Activated gamma-delta T cell treated with anti-CD3 and anti-CD28 coated beads, Interleukin-2, amount 50 U/mL, for 16 hours (primary cell): ENCODE data around the gene ZSCAN5B.
"Not testable (repeated sequence)": the region's sequence is repeated elsewhere in the genome, so short reads cannot be mapped to it uniquely, and the experiment has no call there.

Experiments
- DNase-seq: peaks from one replicate; pipeline ENCODE4 v3.0.0-alpha.2; 2020; ENCODE audit warnings: low read depth

Gene ZSCAN5B

DNA sequence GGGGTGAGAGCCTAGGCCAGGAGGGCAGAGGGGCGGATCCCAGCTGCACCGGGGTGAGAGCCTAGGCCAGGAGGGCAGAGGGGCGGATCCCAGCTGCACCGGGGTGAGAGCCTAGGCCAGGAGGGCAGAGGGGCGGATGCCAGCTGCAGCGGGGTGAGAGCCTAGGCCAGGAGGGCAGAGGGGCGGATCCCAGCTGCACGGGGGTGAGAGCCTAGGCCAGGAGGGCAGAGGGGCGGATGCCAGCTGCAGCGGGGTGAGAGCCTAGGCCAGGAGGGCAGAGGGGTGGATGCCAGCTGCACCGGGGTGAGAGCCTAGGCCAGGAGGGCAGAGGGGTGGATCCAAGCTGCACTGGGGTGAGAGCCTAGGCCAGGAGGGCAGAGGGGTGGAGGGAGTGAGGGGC lies 21.3 kb downstream of the ZSCAN5B start:
- DNase-seq, result not testable (repeated sequence)

DNA sequence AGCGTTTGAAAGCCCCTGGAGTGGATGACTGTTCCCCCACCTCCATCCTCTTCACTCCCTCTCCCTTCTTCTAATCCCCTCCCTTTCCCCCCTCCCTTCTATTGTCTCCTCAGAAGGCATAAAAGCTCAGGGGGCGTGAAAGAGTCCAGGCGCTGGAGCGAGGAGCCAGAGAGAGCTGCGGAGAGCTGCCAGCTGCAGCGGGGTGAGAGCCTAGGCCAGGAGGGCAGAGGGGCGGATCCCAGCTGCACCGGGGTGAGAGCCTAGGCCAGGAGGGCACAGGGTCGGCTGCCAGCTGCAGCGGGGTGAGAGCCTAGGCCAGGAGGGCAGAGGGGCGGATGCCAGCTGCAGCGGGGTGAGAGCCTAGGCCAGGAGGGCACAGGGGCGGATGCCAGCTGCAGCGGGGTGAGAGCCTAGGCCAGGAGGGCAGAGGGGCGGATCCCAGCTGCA lies 21.7 kb downstream of the ZSCAN5B start, which contains the start of gene GALP:
Gene GALP, plus strand, starts transcription at position 148 of the 447 bp plus-strand sequence. CDS start 1,101 bp downstream, outside the sequence.
- not testable (repeated sequence) for DNase-seq

DNA sequence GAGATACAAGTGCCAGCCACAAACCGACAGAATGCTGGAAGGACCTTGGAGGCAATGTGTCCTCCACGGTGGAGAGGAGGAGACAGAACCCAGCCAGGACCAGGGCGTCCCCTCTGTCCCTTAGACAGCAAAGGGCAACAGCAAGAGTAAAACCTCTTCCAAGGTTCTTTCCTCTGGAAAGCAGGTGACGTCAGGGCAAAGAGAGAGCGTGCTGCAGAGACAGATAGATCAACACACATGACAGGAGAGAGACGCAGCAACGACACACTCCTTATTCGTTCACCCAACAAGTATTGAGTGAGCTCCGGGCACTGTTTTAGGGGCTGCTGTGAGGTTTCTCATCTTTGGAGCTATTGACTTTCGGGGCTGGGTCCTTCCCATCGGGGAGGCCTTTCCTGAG lies 23.0 kb downstream of the ZSCAN5B start:
- DNase-seq, result no peak

DNA sequence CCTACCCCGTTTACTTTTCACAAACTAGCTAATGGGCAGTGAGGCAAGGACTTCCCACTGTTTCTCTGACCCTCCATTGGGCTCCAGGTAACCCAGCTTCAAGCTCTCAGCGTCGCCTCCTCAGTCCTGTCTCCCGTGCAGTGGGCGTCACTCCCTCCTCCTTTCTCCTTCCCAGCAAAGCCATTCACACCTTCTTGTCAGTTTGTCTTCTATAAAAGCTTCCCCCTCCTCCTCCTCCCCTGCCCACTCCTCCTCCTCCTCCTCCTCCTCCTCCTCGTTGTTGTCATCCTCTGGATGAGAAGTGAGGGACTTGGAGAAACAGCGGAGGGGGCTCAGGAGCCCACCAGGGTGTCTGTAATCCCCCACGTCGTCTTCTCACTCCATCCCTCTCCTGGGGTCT lies 23.5 kb downstream of the ZSCAN5B start:
- DNase-seq, result no peak

DNA sequence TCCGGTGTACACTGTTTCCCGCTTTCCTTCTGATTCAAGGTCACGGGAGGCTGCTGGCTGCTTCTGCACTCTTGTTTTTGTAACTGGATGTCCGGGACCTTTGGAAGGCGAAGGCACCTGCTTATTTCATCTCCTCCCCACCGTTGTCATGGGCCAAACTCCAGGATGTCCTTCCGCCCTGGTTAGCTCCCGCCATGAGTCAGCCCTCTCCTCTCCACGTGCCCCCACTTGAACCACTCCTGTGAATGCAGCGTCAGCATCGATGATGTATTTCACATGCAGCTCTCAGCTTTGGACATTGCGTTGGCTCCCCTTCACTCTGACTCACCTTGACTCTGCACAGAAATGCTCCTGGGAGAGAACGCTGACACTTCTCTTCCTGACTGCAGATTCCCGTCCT lies 27.3 kb downstream of the ZSCAN5B start:
- no peak for DNase-seq

DNA sequence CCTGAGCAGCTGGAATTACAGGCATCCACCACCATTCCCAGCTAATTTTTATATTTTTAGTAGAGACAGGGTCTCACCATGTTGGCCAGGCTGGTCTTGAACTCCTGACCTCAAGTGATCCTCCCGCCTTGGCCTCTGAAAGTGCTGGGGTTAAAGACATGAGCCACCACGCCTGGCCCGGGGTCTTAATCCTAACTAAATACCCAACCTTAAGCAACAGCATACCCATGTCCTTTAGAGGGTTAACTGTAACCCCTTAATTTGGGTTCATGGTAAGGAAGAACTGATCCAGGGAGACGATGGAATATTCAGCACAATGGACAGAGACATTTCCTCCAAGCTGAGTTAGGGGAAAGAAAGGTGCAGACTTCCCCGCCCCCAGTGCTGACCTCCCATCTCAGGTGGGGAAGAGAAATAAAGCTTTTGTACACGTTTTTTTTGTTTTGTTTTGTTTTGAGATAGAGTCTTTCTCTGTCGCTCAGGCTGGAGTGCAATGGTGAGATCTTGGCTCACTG lies 30.5 kb downstream of the ZSCAN5B start:
- no peak for DNase-seq

DNA sequence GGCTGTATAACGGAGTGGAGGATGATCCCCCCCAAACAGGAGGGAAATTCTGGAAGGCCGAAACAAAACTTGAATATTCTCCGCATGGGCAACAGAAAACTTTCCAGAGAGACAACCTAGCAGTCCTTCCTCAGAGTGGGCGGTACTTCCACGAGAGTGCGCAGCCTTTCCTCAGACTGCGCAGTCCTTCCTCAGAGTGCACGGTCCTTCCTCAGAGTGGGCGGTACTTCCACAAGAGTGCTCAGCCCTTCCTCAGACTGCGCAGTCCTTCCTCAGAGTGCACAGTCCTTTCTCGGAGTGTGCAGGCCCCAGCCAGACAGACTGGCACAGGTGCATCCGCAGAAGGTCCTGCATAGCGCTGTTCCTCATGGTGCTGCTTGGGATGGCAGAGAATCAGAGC lies 34.5 kb downstream of the ZSCAN5B start:
- no peak for DNase-seq

DNA sequence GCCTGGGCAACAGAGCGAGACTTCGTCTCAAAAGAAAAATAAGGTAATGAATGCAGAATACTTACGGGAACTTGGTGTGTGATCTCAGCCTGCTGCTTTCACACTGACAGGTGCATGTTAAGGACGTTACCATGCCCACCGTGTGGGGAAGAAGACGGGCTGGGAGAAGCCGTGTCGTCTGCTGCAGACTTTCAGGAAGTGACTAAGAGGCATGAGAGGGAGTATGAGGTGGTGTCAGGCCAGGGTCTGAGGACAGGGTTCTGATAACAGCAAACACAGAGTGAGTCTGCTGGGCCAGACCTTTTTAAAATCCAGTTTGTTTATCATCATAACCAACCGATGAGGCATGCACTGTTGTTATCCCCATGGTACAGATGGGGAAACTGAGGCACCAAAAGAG lies 35.3 kb downstream of the ZSCAN5B start:
- no peak for DNase-seq

DNA sequence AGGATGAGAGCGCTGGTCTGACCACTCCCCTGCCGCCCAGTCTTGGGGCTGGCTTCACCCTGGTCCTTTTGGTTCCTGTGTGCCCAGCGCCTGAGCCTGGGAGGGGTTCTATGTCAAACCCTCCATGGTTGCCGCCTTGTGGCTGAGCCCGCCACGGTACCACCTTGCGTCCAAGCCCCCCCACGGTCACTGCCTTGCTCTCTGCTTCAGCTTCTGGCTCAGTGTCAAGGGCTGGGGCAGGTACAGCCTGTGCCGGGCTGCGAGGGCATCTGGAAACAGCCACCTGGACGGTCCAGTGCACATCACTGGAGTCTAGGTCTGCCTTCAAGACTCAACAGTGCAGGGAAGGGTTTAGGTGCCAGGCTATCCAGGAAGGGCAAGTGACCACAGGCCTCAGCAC lies 36.0 kb downstream of the ZSCAN5B start:
- no peak for DNase-seq

DNA sequence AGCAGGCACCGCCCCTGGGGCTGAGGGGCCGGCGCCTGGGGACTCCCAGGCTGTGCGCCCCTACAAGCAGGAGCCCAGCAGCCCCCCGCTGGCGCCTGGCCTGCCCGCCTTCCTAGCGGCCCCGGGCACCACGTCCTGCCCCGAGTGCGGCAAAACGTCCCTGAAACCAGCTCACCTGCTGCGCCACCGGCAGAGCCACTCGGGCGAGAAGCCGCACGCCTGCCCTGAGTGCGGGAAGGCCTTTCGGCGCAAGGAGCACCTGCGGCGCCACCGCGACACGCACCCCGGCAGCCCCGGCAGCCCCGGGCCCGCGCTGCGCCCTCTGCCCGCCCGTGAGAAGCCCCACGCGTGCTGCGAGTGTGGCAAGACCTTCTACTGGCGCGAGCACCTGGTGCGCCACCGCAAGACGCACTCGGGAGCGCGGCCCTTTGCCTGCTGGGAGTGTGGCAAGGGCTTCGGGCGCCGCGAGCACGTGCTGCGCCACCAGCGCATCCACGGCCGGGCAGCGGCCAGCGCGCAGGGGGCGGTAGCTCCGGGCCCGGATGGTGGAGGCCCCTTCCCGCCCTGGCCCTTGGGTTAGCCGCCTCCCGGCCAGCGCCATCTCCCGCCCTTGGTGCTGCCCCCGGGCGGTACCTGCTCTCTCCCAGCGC lies 37.8 kb downstream of the ZSCAN5B start:
- DNase-seq, result no peak

DNA sequence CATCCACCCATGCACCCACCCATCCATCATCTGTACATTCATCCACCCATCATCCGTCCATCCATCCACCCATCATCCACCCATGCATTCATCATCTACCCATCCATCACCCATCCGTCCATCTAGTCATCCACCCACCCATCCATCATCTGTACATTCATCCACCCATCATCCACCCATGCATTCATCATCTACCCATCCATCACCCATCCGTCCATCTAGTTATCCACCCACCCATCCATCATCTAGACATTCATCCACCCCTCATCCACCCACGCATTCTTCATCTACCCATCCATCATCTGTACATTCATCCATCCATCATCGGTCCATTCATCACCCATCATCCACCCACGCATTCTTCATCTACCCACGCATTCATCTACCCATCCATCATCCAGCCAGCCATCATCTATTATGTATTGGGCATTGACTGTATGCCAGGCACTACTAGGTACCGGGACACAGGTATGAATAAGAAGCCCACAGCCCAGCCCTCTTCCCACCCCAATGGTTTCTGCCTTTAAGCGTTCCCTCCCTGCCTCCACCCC lies 38.5 kb downstream of the ZSCAN5B start:
- DNase-seq, result no peak

DNA sequence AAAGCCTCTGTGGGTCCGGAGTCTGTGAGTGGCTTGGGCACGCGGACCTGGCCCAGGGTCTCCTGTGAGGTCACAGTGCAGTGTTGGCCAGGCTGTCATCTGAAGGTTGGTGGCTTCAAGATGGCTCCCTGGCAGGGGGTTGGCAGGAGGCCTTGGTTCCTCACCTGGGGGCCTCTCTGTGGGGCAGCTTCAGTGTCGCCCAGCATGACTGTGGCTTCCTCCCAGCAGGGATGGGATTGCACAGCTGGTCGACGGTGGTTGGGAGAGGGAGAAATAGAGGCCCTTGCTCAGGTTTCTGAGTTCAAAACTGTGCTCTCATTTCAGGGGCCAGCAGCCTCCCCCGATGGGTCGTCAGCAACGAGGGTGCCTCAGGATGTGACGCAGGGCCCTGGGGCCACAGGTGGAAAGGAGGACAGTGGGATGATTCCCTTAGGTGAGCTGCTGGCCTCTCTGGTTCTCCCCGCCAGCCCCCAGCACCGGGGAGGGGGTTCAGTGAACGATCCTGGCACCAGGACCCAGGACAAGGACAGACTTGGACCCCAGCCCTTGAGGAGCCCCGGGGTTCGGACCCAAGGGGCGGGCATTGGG lies 39.3 kb downstream of the ZSCAN5B start:
- DNase-seq, result no peak

DNA sequence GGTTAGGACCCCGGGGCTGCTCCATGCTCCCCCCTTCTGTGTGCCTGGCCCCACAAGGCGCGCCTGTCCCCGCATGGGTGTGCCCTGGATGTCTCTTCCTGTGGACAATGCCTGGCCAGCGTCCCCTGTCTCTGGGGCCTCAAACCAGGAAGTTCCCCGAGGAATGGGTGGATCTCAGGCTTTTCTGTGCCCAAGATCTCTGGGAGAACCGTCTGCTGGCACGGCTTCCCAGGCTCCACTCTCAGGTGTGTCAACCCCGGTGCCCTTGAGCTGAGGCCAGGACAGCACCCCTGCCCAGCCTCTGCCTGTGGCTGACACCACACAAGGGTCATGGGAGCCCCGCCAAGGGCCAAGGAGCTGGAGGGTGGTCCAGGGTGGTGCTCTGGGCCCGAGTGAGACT lies 40.8 kb downstream of the ZSCAN5B start:
- DNase-seq, result no peak

DNA sequence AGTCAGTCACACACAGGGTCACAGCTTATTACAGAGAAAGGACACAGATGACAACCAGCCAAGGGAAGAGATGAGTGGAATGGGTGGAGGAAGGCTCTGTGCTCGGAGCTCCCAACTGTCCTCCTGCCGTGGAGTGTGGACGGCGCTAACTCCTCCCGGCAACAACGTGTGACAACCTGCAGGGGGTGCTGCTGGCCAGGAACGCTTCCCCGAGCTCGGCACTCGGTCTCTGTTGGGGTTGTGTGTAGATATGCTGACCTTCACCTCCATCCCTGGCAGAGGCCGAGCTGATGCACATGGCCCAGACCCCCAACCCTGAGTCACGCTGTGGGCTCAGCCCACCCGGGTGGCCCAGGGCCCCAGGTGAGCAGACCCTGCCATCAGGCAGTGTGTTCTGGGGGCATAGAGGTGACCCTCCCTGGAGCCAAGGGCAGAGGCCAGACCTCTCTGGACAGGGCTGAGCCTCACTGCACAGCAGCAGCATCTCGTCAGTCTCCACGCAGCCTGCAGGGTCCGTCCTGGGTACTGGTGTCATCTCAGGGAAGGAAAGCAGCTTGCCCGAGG lies 42.4 kb downstream of the ZSCAN5B start:
- no peak for DNase-seq

DNA sequence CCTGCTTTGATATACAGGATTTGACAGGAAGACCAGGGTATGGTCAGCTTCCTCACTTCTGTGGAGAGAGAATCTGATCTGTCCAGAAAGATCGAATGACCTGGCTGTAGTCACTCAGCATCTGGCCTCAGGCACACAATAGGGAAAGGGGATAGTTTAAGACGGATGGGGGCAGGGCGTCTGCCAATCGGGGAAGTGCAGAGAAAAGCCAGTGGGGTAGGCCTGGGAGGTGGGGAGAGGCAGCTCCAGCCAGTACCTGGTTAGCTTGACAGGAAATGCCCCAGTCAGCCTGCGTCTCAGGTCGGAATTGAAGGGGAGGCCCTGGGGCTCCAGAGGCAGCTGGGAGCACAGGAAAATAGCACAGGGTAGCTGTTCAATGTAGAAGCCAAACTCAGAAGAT lies 44.1 kb downstream of the ZSCAN5B start:
- DNase-seq, result no peak

DNA sequence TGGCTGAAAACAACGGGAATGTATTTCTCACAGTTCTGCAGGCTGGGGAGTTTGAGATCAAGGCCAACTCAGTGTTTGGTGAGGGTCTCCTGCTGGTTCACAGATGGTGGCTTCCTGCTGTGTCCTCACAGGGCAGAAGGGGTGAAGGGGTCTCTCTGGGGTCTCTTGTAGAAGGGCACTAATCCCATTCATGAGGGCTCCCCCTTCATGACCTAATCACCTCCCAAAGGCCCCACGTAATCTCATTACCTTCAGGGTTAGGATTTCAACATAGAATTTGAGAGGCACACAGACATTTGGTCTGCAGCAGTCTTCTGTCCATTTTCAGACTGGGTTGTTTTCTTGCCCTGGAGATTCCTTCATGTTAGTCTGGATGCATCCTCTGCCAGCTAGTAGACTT lies 44.9 kb downstream of the ZSCAN5B start:
- no peak for DNase-seq

DNA sequence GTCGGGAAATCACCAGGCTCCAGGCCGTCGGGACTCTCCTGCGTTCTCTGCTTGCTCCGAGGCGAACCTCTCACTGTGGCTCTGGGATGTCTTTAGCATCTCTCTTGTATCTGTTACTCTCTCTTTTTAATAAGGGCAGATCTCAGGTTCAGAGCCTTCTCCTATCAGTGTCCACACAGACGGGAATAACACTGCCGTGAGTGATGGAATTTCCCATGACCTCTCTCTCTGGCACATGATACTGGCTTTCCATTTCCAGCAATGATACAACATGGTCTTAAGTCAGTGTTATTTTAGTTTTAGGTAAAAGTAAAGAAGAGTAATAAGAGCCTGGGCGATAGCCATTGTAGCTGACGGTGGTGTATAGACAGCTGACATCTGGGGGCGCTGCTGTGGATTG lies 47.2 kb downstream of the ZSCAN5B start:
- no peak for DNase-seq

DNA sequence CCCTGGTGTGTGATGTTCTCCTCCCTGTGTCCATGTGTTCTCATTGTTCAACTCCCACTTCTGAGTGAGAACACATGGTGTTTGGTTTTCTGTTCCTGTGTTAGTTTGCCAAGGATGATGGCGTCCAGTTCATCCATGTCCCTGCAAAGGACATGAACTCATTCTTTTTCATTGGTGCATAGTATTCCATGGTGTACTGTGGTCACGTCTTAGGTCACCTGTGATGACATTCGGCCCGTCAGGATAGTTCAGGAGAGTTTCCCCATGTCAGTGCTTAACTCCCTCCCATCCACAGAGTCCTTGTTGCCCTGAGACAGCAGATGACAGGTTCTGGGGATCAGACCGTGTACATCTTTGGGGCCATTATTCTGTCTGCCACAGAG lies 47.9 kb downstream of the ZSCAN5B start:
- no peak for DNase-seq

DNA sequence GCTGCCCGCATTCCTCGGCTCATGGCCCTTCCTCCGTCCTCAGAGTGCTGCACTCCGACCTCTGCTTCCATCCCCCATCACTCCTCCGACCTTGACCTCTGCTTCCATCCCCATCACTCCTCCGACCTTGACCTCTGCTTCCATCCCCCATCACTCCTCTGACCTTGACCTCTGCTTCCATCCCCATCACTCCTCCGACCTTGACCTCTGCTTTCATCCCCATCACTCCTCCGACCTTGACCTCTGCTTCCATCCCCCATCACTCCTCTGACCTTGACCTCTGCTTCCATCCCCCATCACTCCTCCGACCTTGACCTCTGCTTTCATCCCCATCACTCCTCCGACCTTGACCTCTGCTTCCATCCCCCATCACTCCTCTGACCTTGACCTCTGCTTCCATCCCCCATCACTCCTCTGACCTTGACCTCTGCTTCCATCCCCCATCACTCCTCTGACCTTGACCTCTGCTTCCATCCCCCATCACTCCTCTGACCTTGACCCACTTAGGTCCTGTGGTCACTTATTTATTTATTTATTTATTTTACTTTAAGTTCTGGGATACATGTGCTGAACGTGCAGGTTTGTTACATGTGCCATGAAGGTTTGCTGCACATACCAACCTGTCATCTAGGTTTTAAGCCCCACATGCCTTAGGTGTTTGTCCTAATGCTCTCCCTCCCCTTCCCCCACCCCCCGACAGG lies 48.5 kb downstream of the ZSCAN5B start:
- DNase-seq, result not testable (repeated sequence)

DNA sequence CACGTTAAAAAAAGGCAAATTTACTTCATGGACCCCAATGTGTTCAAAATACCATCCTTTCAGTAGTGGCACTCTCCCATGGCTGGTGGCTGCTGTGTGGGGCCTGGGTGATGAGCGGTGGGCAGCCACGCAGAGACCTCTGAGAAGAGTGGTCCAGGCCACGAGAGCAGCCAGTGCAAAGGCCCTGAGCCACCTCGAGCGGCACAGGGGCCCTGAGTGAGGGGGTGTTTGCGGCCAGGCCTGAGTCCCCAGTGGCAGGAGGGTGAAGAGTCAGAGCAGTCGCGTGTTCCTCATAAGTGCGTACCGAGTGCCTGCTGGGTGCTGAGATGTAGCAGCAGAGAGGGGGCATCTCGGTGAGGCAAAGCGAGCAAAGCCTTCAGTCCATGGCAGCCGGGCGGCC lies 49.5 kb downstream of the ZSCAN5B start:
- no peak for DNase-seq

DNA sequence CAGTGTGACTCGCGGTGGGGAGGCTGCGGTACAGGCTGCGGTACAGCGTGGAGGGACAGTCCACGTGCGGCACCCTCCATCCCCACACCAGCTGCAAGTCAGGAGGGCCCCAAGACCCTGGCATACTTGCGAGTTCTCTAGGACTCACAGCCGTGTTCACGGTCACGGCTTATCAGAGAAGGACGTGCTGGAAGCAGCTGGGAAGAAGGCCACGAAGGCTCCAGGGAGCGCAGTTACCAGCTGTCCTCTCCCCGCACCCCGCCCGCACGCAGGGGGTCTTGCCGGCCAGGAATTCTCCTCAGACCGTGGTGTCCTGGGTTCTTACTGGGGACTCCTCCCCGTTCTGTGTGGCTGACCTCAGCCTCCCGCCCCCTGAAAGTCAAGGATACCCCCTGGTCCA lies 50.3 kb downstream of the ZSCAN5B start:
- no peak for DNase-seq

DNA sequence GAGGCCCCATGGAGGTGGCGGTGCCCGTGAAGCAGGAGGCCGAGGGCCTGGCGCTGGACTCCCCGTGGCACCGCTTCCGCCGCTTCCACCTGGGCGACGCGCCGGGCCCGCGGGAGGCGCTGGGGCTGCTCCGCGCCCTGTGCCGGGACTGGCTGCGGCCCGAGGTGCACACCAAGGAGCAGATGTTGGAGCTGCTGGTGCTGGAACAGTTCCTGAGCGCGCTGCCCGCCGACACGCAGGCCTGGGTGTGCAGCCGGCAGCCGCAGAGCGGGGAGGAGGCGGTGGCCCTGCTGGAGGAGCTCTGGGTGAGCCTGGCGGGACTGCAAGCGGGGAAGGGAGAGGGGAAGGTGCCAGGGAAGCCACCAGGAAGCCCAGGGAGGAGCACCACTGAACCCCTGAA lies 50.7 kb downstream of the ZSCAN5B start:
- no peak for DNase-seq

DNA sequence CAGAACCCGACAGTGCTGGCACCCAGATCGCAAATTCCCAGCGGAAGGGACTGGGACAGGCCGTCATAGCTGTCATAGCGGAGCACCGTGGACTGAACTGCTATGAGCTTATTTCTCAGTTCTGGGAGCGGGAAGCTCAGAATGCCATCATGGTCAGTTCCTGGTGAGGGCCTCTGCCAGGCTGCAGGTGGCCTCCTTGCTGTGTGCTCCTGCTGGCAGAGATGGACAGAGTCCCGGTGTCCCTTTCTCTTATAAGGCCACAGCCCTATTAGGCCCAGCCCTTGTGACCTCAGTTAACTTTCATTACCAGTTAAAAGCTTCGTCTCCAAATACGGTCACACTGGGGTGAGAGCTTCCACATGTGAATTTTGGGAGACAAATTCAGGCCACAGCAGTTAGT lies 51.9 kb downstream of the ZSCAN5B start:
- no peak for DNase-seq
